HG03135 (cell line): ENCODE results near the gene RFX2.
"Not testable (repeated sequence)": the region's sequence is repeated elsewhere in the genome, so short reads cannot be mapped to it uniquely, and the experiment has no call there.

Experiments used
- ATAC-seq: cut with Tn5 transposase; IDR thresholded peaks from one replicate; pipeline ENCODE4 v1.9.1; 2021; ENCODE audit warnings: mild to moderate bottlenecking, moderate library complexity; ENCODE audit not compliant: unreplicated experiment

The RFX2 gene

GRCh38 chr19:6076675-6077463, 33.4 kb downstream of the RFX2 start:
- no peak for ATAC-seq

DNA sequence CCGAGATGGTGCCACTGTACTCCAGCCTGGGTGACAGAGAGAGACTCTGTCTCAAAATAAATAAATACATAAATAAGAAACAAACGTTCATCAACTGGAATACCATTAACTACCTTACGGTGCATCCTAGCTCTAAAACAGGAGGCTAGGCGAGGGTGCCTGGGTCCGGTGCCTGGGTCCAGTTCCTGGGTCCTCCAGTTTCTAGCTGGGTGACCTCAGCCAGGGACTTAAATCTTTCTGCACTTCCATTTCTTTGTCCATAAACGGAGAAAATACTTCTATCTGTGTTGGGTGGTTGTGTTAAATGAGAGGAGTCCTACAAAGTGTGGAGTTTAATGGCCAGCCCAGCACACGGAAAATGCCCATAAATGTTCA, 34.0 kb downstream of the RFX2 start:
- ATAC-seq: no peak

DNA sequence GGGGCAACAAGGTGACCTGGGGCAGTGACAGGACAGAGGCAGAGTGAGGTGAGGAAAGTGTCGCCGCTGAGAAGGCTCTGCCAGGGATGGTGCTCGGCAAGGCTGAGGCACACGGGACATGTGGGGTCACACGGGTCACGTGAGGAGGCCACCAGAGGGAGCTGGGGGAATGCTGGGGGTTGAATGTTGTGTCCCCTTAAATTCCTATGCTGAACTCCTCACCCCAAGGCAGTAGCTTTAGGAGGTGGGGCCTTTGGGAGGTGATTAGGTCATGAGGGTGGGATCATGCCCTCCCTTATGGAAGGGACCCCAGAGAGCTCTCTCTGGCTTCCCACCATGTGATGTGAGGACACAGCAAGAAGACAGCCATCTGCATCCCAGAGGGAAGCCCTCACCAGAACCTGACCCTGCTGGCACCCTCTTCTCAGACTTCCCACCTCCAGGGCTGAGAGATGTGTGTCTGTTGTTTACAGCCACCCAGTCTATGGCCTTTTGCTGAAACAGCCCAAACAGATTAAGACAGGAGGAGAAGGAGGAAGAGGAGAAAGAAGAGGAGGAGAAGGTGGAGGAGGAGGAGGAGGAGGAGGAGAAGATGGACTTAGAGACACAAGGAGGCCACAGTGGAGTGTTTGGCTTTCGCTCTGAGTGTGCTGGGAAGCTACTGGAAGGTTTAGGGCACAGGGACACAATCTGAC, 35.4 kb downstream of the RFX2 start:
- no peak for ATAC-seq

GRCh38 chr19:6073858-6074708, 36.2 kb downstream of the RFX2 start:
- ATAC-seq: no peak

DNA sequence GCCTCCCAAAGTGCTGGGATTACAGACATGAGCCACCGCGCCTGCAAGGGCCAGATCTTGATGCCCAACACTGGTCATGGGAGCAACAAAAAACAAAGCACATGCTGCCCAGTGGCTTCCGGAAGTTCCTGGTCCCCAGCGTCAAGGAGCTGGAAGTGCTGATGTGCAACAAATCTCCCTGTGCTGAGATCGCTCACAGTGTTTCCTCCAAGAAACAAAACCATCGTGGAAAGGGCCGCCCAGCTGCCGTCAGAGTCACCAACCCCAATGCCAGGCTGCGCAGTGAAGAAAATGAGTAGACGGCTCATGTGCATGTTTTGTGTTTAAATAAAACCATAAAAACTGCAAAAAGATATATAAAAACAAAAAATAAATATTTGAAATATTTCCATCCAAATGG, 37.1 kb downstream of the RFX2 start:
- ATAC-seq: not testable (repeated sequence)

- ATAC-seq: no peak
Observed at GRCh38 chr19:6071875-6072274, 38.4 kb downstream of the RFX2 start.

- no peak for ATAC-seq
Observed at GRCh38 chr19:6070720-6071485, 39.4 kb downstream of the RFX2 start.

DNA sequence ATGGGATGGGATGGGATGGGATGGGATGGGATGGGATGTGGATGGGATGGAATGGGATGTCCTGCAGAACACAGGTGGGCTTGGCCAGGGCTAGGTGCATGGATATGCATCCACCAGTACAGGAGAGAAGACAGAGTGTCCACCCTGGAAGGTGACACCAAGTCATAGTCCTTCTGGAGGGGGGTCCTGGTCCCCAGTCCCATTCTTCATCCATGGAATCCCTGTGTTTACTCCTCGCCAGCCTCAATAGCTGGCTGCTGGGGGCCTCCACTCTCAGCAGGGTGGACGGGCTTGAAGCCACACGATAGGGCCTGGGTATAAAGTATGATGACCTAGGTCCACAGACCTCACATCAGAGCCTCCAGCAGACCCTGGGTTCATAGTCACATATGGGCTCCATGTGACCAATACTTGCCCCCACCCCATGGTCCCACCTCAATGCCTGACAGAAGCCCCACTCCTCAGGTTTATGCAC, 40.1 kb downstream of the RFX2 start:
- ATAC-seq: no peak

GRCh38 chr19:6069268-6069791, 41.0 kb downstream of the RFX2 start:
- ATAC-seq: no peak

GRCh38 chr19:6068711-6069110, 41.6 kb downstream of the RFX2 start:
- ATAC-seq: no peak

GRCh38 chr19:6067975-6068374, 42.3 kb downstream of the RFX2 start:
- no peak for ATAC-seq

GRCh38 chr19:6066661-6067646, 43.3 kb downstream of the RFX2 start:
- ATAC-seq: no peak

DNA sequence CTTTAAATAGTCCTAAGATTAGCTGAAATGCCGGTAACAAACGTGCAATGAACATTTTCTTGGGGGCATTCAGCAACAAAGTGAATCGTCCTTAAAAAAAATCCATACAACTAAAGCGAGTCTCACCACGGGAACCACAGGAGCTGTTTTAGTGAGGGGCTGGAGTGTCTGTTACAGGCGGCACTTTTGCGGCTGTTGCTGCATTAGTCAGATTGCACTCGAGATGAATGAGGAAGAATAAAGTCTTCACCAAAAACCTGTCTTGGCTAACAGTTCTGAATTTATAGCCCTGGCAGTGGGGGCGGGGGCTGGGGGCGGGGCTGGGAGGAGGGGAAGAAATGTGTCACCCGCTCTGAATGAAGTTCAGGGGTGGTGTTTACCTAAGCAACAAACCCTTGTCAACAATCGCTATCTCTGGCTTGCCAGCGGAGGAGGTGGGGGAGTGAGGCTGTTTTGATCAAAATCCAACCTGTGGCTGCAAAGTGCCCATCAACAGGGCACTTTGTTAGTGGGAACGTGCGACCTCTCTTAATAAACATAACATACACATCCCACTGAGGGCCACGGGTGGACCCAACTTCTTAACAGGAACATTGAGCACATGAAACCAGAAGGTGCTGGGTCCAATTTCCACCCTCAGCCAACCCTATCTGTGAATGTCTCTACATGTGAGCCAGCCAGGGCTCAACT, 44.5 kb downstream of the RFX2 start:
- ATAC-seq: no peak

- no peak for ATAC-seq
Observed at GRCh38 chr19:6064336-6065073, 45.8 kb downstream of the RFX2 start.

- ATAC-seq: no peak
Observed at GRCh38 chr19:6063576-6064335, 46.5 kb downstream of the RFX2 start.

GRCh38 chr19:6062961-6063575, 47.2 kb downstream of the RFX2 start:
- ATAC-seq: no peak

DNA sequence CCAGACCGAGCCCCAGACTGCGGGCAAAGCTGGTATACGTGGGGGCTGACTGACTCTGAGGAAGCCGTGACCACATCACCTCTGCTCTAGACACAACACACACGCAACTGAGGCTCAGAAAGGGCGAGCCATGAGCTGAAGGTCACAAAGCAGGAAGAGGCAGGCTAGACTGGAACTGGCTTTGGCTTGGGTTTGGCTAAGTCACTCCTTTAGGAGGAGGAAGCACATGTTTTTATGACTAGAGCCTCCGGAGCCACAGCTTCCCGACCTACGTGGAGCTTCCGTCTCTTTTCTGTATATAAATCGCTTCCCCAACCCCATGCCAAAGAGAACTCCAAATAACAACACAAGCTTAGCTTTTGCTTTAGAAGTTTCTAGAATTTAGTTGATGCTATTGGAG, 48.0 kb downstream of the RFX2 start:
- no peak for ATAC-seq
